K562 (cell line): ENCODE data around the gene GCK. TPM values are rescaled to one million over a fixed set of nuclear protein-coding genes. Genes with fewer than 3 reads are reported as not detected.

ENCODE experiments used
- LCOR ChIP-seq: sonication (generic); formaldehyde crosslinking; IDR thresholded peaks from 2 replicates; pipeline ENCODE4 v1.8.0; 2022; ENCODE audit warnings: mild to moderate bottlenecking, missing genetic modification reagents
- MAZ ChIP-seq, 2 experiments: fragments of 450-650 bp in 1 of 2; sonication (generic) in 1 of 2; formaldehyde crosslinking; IDR thresholded peaks in 1 of 2; conservative IDR thresholded peaks in 1 of 2; 2 replicates each; pipeline versions ENCODE4 v1.4.0 to v1.5.0; 2020; ENCODE audit warnings: mild to moderate bottlenecking in 1 of 2, missing genetic modification reagents in 1 of 2
- MEF2D ChIP-seq: conservative IDR thresholded peaks from 2 replicates; pipeline ENCODE4 v1.6.1; 2016; ENCODE audit warnings: low read depth, missing genetic modification characterization, missing compliant biosample characterization
- NR1H2 ChIP-seq: sonication (generic); formaldehyde crosslinking; IDR thresholded peaks from 2 replicates; pipeline ENCODE4 v1.4.0; 2020; ENCODE audit warnings: mild to moderate bottlenecking, missing genetic modification reagents
- U2AF2 ChIP-seq: fragments of 200-400 bp; formaldehyde crosslinking; optimal IDR thresholded peaks from 2 replicates; pipeline ENCODE3; 2017; ENCODE audit warnings: low read depth, mild to moderate bottlenecking, low read length
- XRCC3 ChIP-seq: fragments of 450-650 bp; IDR thresholded peaks from 2 replicates; pipeline ENCODE4 v1.6.1; 2017; ENCODE audit warnings: mild to moderate bottlenecking, moderate library complexity
- ZKSCAN3 ChIP-seq: fragments of 250-450 bp; sonication (Bioruptor Pico); IDR thresholded peaks from 2 replicates; pipeline ENCODE4 v1.4.0; 2020
- polyA plus RNA-seq, 8 experiments: library from polyadenylated mRNA; depleted of rRNA in 4 of 8; stranded (reverse) in 5 of 8; unstranded in 3 of 8; fragments of >200 nt; fragmentation: Nextera tagmentation in 2 of 8; fragmentation: Illumina TruSeq in 1 of 8; extraction: Ambion mirVana in 2 of 8; extraction: Trizol in 1 of 8; gene quantifications; 2 replicates each; pipeline versions ENCODE4 v1.2.1 to v1.2.3, GENCODE V29; 2011 to 2014; ENCODE audit warnings: inconsistent platforms in 1 of 8, missing spikeins in 1 of 8
- total RNA-seq, 7 experiments: library from RNA; depleted of rRNA in 6 of 7; stranded (reverse); fragments of >200 nt in 6 of 7; fragmentation: Illumina TruSeq in 2 of 7; extraction: Trizol in 2 of 7; gene quantifications; 2 replicates each; pipeline versions ENCODE4 v1.2.1 to v1.2.3, GENCODE V29; 2011 to 2021; ENCODE audit warnings: low replicate concordance in 1 of 7
- TF ChIP-seq, protein P1 (sequence below): fragments of 450-650 bp; formaldehyde crosslinking; IDR thresholded peaks from 2 replicates; pipeline ENCODE4 v1.4.0; 2022; ENCODE audit warnings: missing genetic modification characterization
- TF ChIP-seq, protein P2 (sequence below): fragments of 150-350 bp; conservative IDR thresholded peaks from 2 replicates; pipeline ENCODE4 v1.6.1; 2014; ENCODE audit warnings: low read length
- TF ChIP-seq, protein P3 (sequence below): sonication (generic); formaldehyde crosslinking; IDR thresholded peaks from 2 replicates; pipeline ENCODE4 v1.8.0; 2023; ENCODE audit warnings: mild to moderate bottlenecking, missing genetic modification reagents
- TF ChIP-seq, protein P4 (sequence below): fragments of 250-450 bp; sonication (Bioruptor Pico); IDR thresholded peaks from 2 replicates; pipeline ENCODE4 v1.8.0; 2021; ENCODE audit warnings: mild to moderate bottlenecking, moderate library complexity
- TF ChIP-seq, protein P5 (sequence below): fragments of 450-650 bp; IDR thresholded peaks from 2 replicates; pipeline ENCODE4 v1.6.1; 2016
- TF ChIP-seq, protein P6 (sequence below), 2 experiments: fragments of 450-650 bp; conservative IDR thresholded peaks; 2 replicates each; pipeline ENCODE4 v1.6.1; 2017; ENCODE audit warnings: mild to moderate bottlenecking in 2 of 2, moderate library complexity in 2 of 2

The GCK gene
- total and polyA plus RNA-seq, 9 of the 15 experiments (the other 6 are each of a cell fraction or from before 2014, with no cell fraction given), result 0.11 to 0.55 (median 0.16) TPM; not detected in 3

DNA sequence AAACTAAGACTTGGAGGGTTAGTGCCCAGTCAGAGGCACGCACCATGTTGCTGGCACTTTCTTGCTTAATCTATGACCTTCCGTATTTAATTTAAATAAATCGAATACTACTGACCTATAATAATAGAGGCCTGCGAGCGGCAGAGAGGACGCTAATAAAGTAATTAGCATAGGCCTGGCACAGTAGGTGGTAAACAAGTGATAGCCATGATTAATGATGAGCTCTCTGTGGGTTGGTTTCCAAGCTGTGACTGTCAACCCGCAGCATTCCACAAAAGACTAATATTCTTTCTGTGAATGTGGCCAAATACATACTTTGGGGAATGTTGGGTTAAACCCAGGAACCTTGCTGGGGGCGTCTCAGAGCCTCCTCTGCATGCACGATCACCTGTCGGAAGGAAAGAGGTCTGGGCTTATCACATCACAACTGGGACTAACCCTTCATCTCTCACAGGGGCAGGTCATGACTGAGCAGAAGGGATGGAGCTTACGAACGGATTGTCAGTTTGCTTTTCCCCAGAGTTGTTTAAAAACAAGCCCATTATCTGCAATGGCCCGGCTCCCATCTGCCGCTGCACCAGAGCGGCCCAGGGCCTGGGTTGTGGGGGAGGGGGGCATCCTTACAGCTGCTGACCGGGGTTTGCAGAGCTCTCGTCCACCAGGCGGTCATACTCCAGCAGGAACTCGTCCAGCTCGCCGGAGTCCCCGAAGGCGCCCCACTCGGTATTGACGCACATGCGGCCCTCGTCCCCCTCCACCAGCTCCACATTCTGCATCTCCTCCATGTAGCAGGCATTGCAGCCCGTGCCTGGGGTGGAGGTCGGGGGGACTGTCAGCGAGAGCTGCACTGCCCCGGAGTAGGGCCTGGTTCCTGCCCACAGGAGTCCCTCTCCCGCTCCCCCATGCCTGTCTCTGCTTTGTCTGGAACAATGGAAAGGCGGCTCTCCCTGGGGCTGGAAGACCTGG lies 41.9 kb downstream of the GCK start (continued):
- TF ChIP-seq U2AF2, result no peak
- TF ChIP-seq, protein P1, sequence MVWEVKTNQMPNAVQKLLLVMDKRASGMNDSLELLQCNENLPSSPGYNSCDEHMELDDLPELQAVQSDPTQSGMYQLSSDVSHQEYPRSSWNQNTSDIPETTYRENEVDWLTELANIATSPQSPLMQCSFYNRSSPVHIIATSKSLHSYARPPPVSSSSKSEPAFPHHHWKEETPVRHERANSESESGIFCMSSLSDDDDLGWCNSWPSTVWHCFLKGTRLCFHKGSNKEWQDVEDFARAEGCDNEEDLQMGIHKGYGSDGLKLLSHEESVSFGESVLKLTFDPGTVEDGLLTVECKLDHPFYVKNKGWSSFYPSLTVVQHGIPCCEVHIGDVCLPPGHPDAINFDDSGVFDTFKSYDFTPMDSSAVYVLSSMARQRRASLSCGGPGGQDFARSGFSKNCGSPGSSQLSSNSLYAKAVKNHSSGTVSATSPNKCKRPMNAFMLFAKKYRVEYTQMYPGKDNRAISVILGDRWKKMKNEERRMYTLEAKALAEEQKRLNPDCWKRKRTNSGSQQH (CRISPR knock-in tag), result no peak
- TF ChIP-seq, protein P2, sequence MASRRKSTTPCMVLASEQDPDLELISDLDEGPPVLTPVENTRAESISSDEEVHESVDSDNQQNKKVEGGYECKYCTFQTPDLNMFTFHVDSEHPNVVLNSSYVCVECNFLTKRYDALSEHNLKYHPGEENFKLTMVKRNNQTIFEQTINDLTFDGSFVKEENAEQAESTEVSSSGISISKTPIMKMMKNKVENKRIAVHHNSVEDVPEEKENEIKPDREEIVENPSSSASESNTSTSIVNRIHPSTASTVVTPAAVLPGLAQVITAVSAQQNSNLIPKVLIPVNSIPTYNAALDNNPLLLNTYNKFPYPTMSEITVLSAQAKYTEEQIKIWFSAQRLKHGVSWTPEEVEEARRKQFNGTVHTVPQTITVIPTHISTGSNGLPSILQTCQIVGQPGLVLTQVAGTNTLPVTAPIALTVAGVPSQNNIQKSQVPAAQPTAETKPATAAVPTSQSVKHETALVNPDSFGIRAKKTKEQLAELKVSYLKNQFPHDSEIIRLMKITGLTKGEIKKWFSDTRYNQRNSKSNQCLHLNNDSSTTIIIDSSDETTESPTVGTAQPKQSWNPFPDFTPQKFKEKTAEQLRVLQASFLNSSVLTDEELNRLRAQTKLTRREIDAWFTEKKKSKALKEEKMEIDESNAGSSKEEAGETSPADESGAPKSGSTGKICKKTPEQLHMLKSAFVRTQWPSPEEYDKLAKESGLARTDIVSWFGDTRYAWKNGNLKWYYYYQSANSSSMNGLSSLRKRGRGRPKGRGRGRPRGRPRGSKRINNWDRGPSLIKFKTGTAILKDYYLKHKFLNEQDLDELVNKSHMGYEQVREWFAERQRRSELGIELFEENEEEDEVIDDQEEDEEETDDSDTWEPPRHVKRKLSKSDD, result no peak
- no peak for TF ChIP-seq LCOR (CRISPR knock-in tag)
- TF ChIP-seq, protein P3, sequence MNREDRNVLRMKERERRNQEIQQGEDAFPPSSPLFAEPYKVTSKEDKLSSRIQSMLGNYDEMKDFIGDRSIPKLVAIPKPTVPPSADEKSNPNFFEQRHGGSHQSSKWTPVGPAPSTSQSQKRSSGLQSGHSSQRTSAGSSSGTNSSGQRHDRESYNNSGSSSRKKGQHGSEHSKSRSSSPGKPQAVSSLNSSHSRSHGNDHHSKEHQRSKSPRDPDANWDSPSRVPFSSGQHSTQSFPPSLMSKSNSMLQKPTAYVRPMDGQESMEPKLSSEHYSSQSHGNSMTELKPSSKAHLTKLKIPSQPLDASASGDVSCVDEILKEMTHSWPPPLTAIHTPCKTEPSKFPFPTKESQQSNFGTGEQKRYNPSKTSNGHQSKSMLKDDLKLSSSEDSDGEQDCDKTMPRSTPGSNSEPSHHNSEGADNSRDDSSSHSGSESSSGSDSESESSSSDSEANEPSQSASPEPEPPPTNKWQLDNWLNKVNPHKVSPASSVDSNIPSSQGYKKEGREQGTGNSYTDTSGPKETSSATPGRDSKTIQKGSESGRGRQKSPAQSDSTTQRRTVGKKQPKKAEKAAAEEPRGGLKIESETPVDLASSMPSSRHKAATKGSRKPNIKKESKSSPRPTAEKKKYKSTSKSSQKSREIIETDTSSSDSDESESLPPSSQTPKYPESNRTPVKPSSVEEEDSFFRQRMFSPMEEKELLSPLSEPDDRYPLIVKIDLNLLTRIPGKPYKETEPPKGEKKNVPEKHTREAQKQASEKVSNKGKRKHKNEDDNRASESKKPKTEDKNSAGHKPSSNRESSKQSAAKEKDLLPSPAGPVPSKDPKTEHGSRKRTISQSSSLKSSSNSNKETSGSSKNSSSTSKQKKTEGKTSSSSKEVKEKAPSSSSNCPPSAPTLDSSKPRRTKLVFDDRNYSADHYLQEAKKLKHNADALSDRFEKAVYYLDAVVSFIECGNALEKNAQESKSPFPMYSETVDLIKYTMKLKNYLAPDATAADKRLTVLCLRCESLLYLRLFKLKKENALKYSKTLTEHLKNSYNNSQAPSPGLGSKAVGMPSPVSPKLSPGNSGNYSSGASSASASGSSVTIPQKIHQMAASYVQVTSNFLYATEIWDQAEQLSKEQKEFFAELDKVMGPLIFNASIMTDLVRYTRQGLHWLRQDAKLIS, result no peak
- no peak for TF ChIP-seq MEF2D (tag)
- TF ChIP-seq, protein P4, sequence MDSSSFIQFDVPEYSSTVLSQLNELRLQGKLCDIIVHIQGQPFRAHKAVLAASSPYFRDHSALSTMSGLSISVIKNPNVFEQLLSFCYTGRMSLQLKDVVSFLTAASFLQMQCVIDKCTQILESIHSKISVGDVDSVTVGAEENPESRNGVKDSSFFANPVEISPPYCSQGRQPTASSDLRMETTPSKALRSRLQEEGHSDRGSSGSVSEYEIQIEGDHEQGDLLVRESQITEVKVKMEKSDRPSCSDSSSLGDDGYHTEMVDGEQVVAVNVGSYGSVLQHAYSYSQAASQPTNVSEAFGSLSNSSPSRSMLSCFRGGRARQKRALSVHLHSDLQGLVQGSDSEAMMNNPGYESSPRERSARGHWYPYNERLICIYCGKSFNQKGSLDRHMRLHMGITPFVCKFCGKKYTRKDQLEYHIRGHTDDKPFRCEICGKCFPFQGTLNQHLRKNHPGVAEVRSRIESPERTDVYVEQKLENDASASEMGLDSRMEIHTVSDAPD (CRISPR knock-in tag), result no peak
- peak; percentile 35 to 38; a peak in 2 of 4 replicates for TF ChIP-seq MAZ (CRISPR knock-in tag; conservative IDR thresholded peaks at IDR 0.05 in 1 of 2, IDR thresholded peaks at IDR 0.05 in 1 of 2)
- no peak for TF ChIP-seq XRCC3
- TF ChIP-seq, protein P5, sequence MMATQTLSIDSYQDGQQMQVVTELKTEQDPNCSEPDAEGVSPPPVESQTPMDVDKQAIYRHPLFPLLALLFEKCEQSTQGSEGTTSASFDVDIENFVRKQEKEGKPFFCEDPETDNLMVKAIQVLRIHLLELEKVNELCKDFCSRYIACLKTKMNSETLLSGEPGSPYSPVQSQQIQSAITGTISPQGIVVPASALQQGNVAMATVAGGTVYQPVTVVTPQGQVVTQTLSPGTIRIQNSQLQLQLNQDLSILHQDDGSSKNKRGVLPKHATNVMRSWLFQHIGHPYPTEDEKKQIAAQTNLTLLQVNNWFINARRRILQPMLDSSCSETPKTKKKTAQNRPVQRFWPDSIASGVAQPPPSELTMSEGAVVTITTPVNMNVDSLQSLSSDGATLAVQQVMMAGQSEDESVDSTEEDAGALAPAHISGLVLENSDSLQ, result peak; percentile 65
- TF ChIP-seq NR1H2, result no peak
- no peak for TF ChIP-seq ZKSCAN3 (CRISPR knock-in tag)
- TF ChIP-seq, protein P6, sequence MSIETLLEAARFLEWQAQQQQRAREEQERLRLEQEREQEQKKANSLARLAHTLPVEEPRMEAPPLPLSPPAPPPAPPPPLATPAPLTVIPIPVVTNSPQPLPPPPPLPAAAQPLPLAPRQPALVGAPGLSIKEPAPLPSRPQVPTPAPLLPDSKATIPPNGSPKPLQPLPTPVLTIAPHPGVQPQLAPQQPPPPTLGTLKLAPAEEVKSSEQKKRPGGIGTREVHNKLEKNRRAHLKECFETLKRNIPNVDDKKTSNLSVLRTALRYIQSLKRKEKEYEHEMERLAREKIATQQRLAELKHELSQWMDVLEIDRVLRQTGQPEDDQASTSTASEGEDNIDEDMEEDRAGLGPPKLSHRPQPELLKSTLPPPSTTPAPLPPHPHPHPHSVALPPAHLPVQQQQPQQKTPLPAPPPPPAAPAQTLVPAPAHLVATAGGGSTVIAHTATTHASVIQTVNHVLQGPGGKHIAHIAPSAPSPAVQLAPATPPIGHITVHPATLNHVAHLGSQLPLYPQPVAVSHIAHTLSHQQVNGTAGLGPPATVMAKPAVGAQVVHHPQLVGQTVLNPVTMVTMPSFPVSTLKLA (conservative IDR thresholded peaks at IDR 0.05), result no peak; a peak in 1 of 4 replicates
